GM23338 (cell line): ENCODE data around the gene EGFL6. TPM values are rescaled to one million over a fixed set of nuclear protein-coding genes. Genes with fewer than 3 reads are reported as not detected.

Experiments used
- ATAC-seq: fragments of 200-7000 bp; cut with Tn5 transposase; 3 replicates; pipeline ENCODE4 v1.9.1; 2020
- DNase-seq: peaks from one replicate; pipeline ENCODE4 v3.0.0-alpha.2; 2015; ENCODE audit warnings: low spot score
- H2AFZ ChIP-seq: fragments of 200-600 bp; sonication (generic); 2 replicates; pipeline ENCODE4 v1.8.0; 2016; ENCODE audit warnings: antibody characterized with exemption, mild to moderate bottlenecking, moderate library complexity
- H3F3A ChIP-seq: fragments of 200-600 bp; sonication (generic); replicated peaks from 2 replicates; pipeline ENCODE4 v1.8.0; 2017; ENCODE audit warnings: antibody characterized with exemption, mixed run types, low read depth
- H3K27ac ChIP-seq: fragments of 200-600 bp; sonication (generic); 2 replicates; pipeline ENCODE4 v1.6.1; 2016; ENCODE audit warnings: low read depth
- H3K27me3 ChIP-seq: fragments of 200-600 bp; sonication (generic); 2 replicates; pipeline ENCODE4 v1.8.0; 2016; ENCODE audit warnings: mild to moderate bottlenecking, mixed run types, moderate library complexity; ENCODE audit not compliant: insufficient read depth
- H3K36me3 ChIP-seq: fragments of 200-600 bp; sonication (generic); 2 replicates; pipeline ENCODE4 v1.8.0; 2016; ENCODE audit warnings: mild to moderate bottlenecking; ENCODE audit not compliant: insufficient read depth
- H3K4me1 ChIP-seq: fragments of 200-600 bp; sonication (generic); 2 replicates; pipeline ENCODE4 v1.8.0; 2016; ENCODE audit warnings: mild to moderate bottlenecking, moderate library complexity; ENCODE audit not compliant: insufficient read depth
- H3K4me2 ChIP-seq: fragments of 200-600 bp; sonication (generic); 2 replicates; pipeline ENCODE4 v1.7.1; 2017; ENCODE audit warnings: mixed run types
- H3K4me3 ChIP-seq: fragments of 200-600 bp; sonication (generic); 2 replicates; pipeline ENCODE4 v1.6.1; 2016; ENCODE audit warnings: mixed run types
- H3K79me2 ChIP-seq: fragments of 200-600 bp; sonication (generic); replicated peaks from 2 replicates; pipeline ENCODE4 v1.8.0; 2017; ENCODE audit warnings: mild to moderate bottlenecking; ENCODE audit not compliant: insufficient read depth
- H3K9me2 ChIP-seq: fragments of 200-600 bp; sonication (generic); 2 replicates; pipeline ENCODE4 v1.8.0; 2017; ENCODE audit not compliant: insufficient read depth
- H4K20me1 ChIP-seq: fragments of 200-600 bp; sonication (generic); replicated peaks from 2 replicates; pipeline ENCODE4 v1.8.0; 2017; ENCODE audit warnings: mild to moderate bottlenecking; ENCODE audit not compliant: insufficient read depth
- H3K27ac Mint-ChIP-seq: 2 replicates; pipeline ENCODE4 v1.8.0; 2020; ENCODE audit warnings: inconsistent platforms, mild to moderate bottlenecking, moderate library complexity, mixed read lengths
- H3K27me3 Mint-ChIP-seq: 3 replicates; pipeline ENCODE4 v1.8.0; 2022; ENCODE audit warnings: low read depth, mild to moderate bottlenecking, moderate library complexity, mixed read lengths, inconsistent platforms; ENCODE audit not compliant: insufficient read depth, poor library complexity
- H3K36me3 Mint-ChIP-seq: 3 replicates; pipeline ENCODE4 v1.8.0; 2021; ENCODE audit warnings: low read depth, mild to moderate bottlenecking, inconsistent platforms, moderate library complexity, mixed read lengths
- H3K4me1 Mint-ChIP-seq: 3 replicates; pipeline ENCODE4 v1.8.0; 2020; ENCODE audit warnings: mild to moderate bottlenecking, inconsistent platforms, mixed read lengths
- H3K4me3 Mint-ChIP-seq: 3 replicates; pipeline ENCODE4 v1.8.0; 2021; ENCODE audit warnings: moderate library complexity, mild to moderate bottlenecking, inconsistent platforms, mixed read lengths
- H3K9me3 Mint-ChIP-seq: 3 replicates; pipeline ENCODE4 v1.8.0; 2020; ENCODE audit warnings: moderate library complexity, mild to moderate bottlenecking, inconsistent platforms, mixed read lengths
- CREB1 ChIP-seq: fragments of 250-450 bp; sonication (Bioruptor Pico); IDR thresholded peaks from 2 replicates; pipeline ENCODE4 v1.5.0; 2020; ENCODE audit warnings: low read depth, mild to moderate bottlenecking, moderate library complexity
- EZH2 ChIP-seq: fragments of 200-600 bp; sonication (generic); IDR thresholded peaks from one replicate; pipeline ENCODE4 v1.8.0; 2017; ENCODE audit warnings: antibody characterized with exemption, mild to moderate bottlenecking, low read depth; ENCODE audit not compliant: unreplicated experiment
- EZH2phosphoT487 ChIP-seq: fragments of 200-600 bp; sonication (generic); IDR thresholded peaks from one replicate; pipeline ENCODE4 v1.8.1; 2018; ENCODE audit warnings: antibody characterized with exemption; ENCODE audit not compliant: unreplicated experiment
- JUNB ChIP-seq: IDR thresholded peaks from one replicate; pipeline ENCODE4 v1.6.1; 2016; ENCODE audit warnings: antibody characterized with exemption; ENCODE audit not compliant: unreplicated experiment
- NANOG ChIP-seq: IDR thresholded peaks from 2 replicates; pipeline ENCODE4 v1.6.1; 2016; ENCODE audit warnings: antibody characterized with exemption, borderline replicate concordance
- POLR2AphosphoS5 ChIP-seq: IDR thresholded peaks from 2 replicates; pipeline ENCODE4 v1.6.1; 2016; ENCODE audit warnings: antibody characterized with exemption, low read depth
- STAT1 ChIP-seq: IDR thresholded peaks from one replicate; pipeline ENCODE4 v1.6.1; 2016; ENCODE audit warnings: antibody characterized with exemption; ENCODE audit not compliant: unreplicated experiment
- ZNF114 ChIP-seq: fragments of 250-450 bp; sonication (Bioruptor Pico); IDR thresholded peaks from 2 replicates; pipeline ENCODE4 v1.5.0; 2020; ENCODE audit warnings: mild to moderate bottlenecking, moderate library complexity
- ZNF331 ChIP-seq: fragments of 250-450 bp; sonication (Bioruptor Pico); IDR thresholded peaks from 2 replicates; pipeline ENCODE4 v1.5.0; 2020; ENCODE audit warnings: low read depth, mild to moderate bottlenecking, moderate library complexity
- polyA plus RNA-seq: library from polyadenylated mRNA; unstranded; fragments of >200 nt; fragmentation: Nextera tagmentation; extraction: Ambion mirVana; gene quantifications from 2 replicates; pipeline ENCODE4 v1.2.1, GENCODE V29; 2016
- total RNA-seq: library from RNA; depleted of rRNA; stranded (reverse); fragments of >200 nt; shearing (Covaris generic); gene quantifications from 2 replicates; pipeline ENCODE4 v1.2.3, GENCODE V29; 2014
- TF ChIP-seq, protein P1 (sequence below): IDR thresholded peaks from one replicate; pipeline ENCODE4 v1.6.1; 2018; ENCODE audit warnings: antibody characterized with exemption; ENCODE audit not compliant: unreplicated experiment
- TF ChIP-seq, protein P2 (sequence below), 2 experiments: fragments of 200-600 bp in 1 of 2; sonication (generic) in 1 of 2; conservative IDR thresholded peaks; 2 replicates each; pipeline versions ENCODE4 v1.5.1 to v1.6.1; 2016 to 2017; ENCODE audit warnings: antibody characterized with exemption in 2 of 2, low read depth in 2 of 2, mild to moderate bottlenecking in 2 of 2, moderate library complexity in 1 of 2
- TF ChIP-seq, protein P3 (sequence below): fragments of 250-450 bp; sonication (Bioruptor Pico); IDR thresholded peaks from 2 replicates; pipeline ENCODE4 v1.5.0; 2020; ENCODE audit warnings: mild to moderate bottlenecking, moderate library complexity
- TF ChIP-seq, protein P4 (sequence below): IDR thresholded peaks from 2 replicates; pipeline ENCODE4 v1.6.1; 2016; ENCODE audit warnings: antibody characterized with exemption

EGFL6 gene
- total and polyA plus RNA-seq, 2 experiments from 2014 or later: 1.2 to 2.6 TPM

DNA sequence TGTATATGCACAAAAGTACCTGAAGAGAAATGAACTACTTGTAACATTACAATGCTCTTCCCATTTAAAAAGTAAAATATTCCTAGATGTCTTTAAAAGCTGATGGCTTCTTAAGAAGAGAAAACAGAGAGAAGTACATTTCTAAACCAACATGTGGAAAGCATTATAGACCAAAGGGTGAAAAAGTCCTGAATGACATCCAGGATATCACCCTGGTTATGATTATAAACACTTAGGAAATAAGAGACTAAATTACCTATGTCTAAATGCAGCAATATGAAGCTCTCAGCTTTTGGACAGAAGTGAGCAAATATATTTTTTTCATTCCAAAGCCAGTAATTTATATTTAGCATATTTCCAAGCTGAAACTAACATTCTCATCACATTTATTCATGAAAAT is 21.7 kb upstream of the EGFL6 start:
- Histone ChIP-seq H3K4me1 (no peaks in the 10 kb centered on the region), H3K79me2 (no peaks in the 10 kb centered on the region), H3K9me2 (no peaks in the 10 kb centered on the region), H3K4me3 (no peak overlapping the region), H3K27me3 (no peaks in the 10 kb centered on the region), H2AFZ (no peak overlapping the region), H3F3A (no peaks in the 10 kb centered on the region), H4K20me1 (no peaks in the 10 kb centered on the region), H3K27ac (no peak overlapping the region), H3K36me3 (no peaks in the 10 kb centered on the region), H3K4me2 (no peak overlapping the region)
- H3K27ac Mint-ChIP-seq: no peak overlapping the region
- ATAC-seq (no peak), DNase-seq (no peak)
- no peaks in the 10 kb centered on the region for H3K27me3 Mint-ChIP-seq
- H3K36me3 Mint-ChIP-seq: no peaks in the 10 kb centered on the region
- H3K4me1 Mint-ChIP-seq: peaks cover 5% of the 10 kb centered on the region; the same call in 2 of the 3 replicates
- H3K4me3 Mint-ChIP-seq: no peak overlapping the region
- H3K9me3 Mint-ChIP-seq: no peaks in the 10 kb centered on the region
- TF ChIP-seq EZH2: no peak
- TF ChIP-seq JUNB: no peak
- TF ChIP-seq, protein P1, sequence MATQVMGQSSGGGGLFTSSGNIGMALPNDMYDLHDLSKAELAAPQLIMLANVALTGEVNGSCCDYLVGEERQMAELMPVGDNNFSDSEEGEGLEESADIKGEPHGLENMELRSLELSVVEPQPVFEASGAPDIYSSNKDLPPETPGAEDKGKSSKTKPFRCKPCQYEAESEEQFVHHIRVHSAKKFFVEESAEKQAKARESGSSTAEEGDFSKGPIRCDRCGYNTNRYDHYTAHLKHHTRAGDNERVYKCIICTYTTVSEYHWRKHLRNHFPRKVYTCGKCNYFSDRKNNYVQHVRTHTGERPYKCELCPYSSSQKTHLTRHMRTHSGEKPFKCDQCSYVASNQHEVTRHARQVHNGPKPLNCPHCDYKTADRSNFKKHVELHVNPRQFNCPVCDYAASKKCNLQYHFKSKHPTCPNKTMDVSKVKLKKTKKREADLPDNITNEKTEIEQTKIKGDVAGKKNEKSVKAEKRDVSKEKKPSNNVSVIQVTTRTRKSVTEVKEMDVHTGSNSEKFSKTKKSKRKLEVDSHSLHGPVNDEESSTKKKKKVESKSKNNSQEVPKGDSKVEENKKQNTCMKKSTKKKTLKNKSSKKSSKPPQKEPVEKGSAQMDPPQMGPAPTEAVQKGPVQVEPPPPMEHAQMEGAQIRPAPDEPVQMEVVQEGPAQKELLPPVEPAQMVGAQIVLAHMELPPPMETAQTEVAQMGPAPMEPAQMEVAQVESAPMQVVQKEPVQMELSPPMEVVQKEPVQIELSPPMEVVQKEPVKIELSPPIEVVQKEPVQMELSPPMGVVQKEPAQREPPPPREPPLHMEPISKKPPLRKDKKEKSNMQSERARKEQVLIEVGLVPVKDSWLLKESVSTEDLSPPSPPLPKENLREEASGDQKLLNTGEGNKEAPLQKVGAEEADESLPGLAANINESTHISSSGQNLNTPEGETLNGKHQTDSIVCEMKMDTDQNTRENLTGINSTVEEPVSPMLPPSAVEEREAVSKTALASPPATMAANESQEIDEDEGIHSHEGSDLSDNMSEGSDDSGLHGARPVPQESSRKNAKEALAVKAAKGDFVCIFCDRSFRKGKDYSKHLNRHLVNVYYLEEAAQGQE: no peak
- no peak for TF ChIP-seq POLR2AphosphoS5
- TF ChIP-seq, protein P2, sequence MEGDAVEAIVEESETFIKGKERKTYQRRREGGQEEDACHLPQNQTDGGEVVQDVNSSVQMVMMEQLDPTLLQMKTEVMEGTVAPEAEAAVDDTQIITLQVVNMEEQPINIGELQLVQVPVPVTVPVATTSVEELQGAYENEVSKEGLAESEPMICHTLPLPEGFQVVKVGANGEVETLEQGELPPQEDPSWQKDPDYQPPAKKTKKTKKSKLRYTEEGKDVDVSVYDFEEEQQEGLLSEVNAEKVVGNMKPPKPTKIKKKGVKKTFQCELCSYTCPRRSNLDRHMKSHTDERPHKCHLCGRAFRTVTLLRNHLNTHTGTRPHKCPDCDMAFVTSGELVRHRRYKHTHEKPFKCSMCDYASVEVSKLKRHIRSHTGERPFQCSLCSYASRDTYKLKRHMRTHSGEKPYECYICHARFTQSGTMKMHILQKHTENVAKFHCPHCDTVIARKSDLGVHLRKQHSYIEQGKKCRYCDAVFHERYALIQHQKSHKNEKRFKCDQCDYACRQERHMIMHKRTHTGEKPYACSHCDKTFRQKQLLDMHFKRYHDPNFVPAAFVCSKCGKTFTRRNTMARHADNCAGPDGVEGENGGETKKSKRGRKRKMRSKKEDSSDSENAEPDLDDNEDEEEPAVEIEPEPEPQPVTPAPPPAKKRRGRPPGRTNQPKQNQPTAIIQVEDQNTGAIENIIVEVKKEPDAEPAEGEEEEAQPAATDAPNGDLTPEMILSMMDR (conservative IDR thresholded peaks at IDR 0.05; ENCODE audit: low read depth in 2 of 2): no peak
- no peak for TF ChIP-seq CREB1 (CRISPR knock-in tag)
- TF ChIP-seq ZNF331: no peak
- no peak for TF ChIP-seq STAT1
- TF ChIP-seq EZH2phosphoT487: no peak
- TF ChIP-seq NANOG: no peak
- TF ChIP-seq ZNF114 (CRISPR knock-in tag): no peak
- TF ChIP-seq, protein P3, sequence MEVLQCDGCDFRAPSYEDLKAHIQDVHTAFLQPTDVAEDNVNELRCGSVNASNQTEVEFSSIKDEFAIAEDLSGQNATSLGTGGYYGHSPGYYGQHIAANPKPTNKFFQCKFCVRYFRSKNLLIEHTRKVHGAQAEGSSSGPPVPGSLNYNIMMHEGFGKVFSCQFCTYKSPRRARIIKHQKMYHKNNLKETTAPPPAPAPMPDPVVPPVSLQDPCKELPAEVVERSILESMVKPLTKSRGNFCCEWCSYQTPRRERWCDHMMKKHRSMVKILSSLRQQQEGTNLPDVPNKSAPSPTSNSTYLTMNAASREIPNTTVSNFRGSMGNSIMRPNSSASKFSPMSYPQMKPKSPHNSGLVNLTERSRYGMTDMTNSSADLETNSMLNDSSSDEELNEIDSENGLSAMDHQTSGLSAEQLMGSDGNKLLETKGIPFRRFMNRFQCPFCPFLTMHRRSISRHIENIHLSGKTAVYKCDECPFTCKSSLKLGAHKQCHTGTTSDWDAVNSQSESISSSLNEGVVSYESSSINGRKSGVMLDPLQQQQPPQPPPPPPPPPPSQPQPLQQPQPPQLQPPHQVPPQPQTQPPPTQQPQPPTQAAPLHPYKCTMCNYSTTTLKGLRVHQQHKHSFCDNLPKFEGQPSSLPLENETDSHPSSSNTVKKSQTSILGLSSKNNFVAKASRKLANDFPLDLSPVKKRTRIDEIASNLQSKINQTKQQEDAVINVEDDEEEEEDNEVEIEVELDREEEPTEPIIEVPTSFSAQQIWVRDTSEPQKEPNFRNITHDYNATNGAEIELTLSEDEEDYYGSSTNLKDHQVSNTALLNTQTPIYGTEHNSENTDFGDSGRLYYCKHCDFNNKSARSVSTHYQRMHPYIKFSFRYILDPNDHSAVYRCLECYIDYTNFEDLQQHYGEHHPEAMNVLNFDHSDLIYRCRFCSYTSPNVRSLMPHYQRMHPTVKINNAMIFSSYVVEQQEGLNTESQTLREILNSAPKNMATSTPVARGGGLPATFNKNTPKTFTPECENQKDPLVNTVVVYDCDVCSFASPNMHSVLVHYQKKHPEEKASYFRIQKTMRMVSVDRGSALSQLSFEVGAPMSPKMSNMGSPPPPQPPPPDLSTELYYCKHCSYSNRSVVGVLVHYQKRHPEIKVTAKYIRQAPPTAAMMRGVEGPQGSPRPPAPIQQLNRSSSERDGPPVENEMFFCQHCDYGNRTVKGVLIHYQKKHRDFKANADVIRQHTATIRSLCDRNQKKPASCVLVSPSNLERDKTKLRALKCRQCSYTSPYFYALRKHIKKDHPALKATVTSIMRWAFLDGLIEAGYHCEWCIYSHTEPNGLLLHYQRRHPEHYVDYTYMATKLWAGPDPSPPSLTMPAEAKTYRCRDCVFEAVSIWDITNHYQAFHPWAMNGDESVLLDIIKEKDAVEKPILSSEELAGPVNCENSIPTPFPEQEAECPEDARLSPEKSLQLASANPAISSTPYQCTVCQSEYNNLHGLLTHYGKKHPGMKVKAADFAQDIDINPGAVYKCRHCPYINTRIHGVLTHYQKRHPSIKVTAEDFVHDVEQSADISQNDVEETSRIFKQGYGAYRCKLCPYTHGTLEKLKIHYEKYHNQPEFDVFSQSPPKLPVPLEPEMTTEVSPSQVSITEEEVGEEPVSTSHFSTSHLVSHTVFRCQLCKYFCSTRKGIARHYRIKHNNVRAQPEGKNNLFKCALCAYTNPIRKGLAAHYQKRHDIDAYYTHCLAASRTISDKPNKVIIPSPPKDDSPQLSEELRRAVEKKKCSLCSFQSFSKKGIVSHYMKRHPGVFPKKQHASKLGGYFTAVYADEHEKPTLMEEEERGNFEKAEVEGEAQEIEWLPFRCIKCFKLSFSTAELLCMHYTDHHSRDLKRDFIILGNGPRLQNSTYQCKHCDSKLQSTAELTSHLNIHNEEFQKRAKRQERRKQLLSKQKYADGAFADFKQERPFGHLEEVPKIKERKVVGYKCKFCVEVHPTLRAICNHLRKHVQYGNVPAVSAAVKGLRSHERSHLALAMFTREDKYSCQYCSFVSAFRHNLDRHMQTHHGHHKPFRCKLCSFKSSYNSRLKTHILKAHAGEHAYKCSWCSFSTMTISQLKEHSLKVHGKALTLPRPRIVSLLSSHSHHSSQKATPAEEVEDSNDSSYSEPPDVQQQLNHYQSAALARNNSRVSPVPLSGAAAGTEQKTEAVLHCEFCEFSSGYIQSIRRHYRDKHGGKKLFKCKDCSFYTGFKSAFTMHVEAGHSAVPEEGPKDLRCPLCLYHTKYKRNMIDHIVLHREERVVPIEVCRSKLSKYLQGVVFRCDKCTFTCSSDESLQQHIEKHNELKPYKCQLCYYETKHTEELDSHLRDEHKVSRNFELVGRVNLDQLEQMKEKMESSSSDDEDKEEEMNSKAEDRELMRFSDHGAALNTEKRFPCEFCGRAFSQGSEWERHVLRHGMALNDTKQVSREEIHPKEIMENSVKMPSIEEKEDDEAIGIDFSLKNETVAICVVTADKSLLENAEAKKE: no peak
- TF ChIP-seq, protein P4, sequence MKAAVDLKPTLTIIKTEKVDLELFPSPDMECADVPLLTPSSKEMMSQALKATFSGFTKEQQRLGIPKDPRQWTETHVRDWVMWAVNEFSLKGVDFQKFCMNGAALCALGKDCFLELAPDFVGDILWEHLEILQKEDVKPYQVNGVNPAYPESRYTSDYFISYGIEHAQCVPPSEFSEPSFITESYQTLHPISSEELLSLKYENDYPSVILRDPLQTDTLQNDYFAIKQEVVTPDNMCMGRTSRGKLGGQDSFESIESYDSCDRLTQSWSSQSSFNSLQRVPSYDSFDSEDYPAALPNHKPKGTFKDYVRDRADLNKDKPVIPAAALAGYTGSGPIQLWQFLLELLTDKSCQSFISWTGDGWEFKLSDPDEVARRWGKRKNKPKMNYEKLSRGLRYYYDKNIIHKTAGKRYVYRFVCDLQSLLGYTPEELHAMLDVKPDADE: no peak
